PC-3 (cell line): ENCODE data around the gene MADCAM1. TPM values are rescaled to one million over a fixed set of nuclear protein-coding genes. Genes with fewer than 3 reads are reported as not detected.

Source experiments
- ATAC-seq: fragments of 200-7000 bp; cut with Tn5 transposase; 2 replicates; pipeline ENCODE4 v1.9.1; 2020; ENCODE audit warnings: mild to moderate bottlenecking, moderate library complexity
- BruUV-seq: library from RNA; stranded (reverse); fragments of 400-500 nt; replicated peaks from 2 replicates; lab custom pipeline; 2021; lab: Mats Ljungman, UMichigan
- CTCF ChIA-PET: fragments of 300-600 bp; sonication (Branson Sonifier 250); formaldehyde crosslinking; loops from one replicate; lab custom pipeline; 2022; ENCODE audit warnings: antibody characterized with exemption; lab: Charles Lee
- POLR2A ChIA-PET: fragments of 300-600 bp; sonication (Branson Sonifier 250); formaldehyde crosslinking; loops from one replicate; lab custom pipeline; 2022; ENCODE audit warnings: antibody characterized with exemption; ENCODE audit not compliant: unreplicated experiment; lab: Charles Lee
- DNase-seq: peaks from one replicate; pipeline ENCODE4 v3.0.0-alpha.2; 2015
- H2AFZ ChIP-seq: fragments of 300-600 bp; sonication (generic); 2 replicates; pipeline ENCODE4 v1.6.0; 2016; ENCODE audit warnings: antibody characterized with exemption, low read length
- H3F3A ChIP-seq: fragments of 300-600 bp; sonication (generic); one replicate; pipeline ENCODE4 v1.6.0; 2017; ENCODE audit warnings: antibody characterized with exemption, low read length, control low read depth, mild to moderate bottlenecking; ENCODE audit not compliant: unreplicated experiment
- H3K27ac ChIP-seq: fragments of 300-600 bp; sonication (generic); 2 replicates; pipeline ENCODE4 v1.5.1; 2016; ENCODE audit warnings: mild to moderate bottlenecking, low read length
- H3K27me3 ChIP-seq: fragments of 300-600 bp; sonication (generic); 2 replicates; pipeline ENCODE4 v1.6.1; 2016; ENCODE audit warnings: low read length, mixed read lengths
- H3K36me3 ChIP-seq: fragments of 300-600 bp; sonication (generic); 2 replicates; pipeline ENCODE4 v1.6.1; 2016; ENCODE audit warnings: low read depth, mixed run types, low read length, mixed read lengths
- H3K4me1 ChIP-seq: fragments of 300-600 bp; sonication (generic); 2 replicates; pipeline ENCODE4 v1.5.1; 2016; ENCODE audit warnings: low read length; ENCODE audit not compliant: insufficient read depth
- H3K4me2 ChIP-seq: fragments of 300-600 bp; sonication (generic); 2 replicates; pipeline ENCODE4 v1.6.0; 2016; ENCODE audit warnings: low read length
- H3K4me3 ChIP-seq: fragments of 300-600 bp; sonication (generic); 2 replicates; pipeline ENCODE4 v1.5.1; 2016; ENCODE audit warnings: mild to moderate bottlenecking, low read length, mixed read lengths
- H3K79me2 ChIP-seq: fragments of 300-600 bp; sonication (generic); 2 replicates; pipeline ENCODE4 v1.6.1; 2017; ENCODE audit warnings: low read length, mixed read lengths
- H3K9ac ChIP-seq: fragments of 300-600 bp; sonication (generic); 2 replicates; pipeline ENCODE4 v1.6.0; 2016; ENCODE audit warnings: mild to moderate bottlenecking, low read length
- H3K9me2 ChIP-seq: fragments of 300-600 bp; sonication (generic); replicated peaks from 2 replicates; pipeline ENCODE4 v1.6.1; 2016; ENCODE audit warnings: mixed run types, low read length, mixed read lengths
- H3K9me3 ChIP-seq: fragments of 300-600 bp; sonication (generic); 2 replicates; pipeline ENCODE4 v1.6.1; 2016; ENCODE audit warnings: low read length, mixed read lengths
- H4K20me1 ChIP-seq: fragments of 300-600 bp; sonication (generic); 2 replicates; pipeline ENCODE4 v1.6.1; 2016; ENCODE audit warnings: low read length, mixed read lengths
- EZH2 ChIP-seq: fragments of 300-600 bp; sonication (generic); IDR thresholded peaks from one replicate; pipeline ENCODE4 v1.6.1; 2017; ENCODE audit warnings: antibody characterized with exemption, mild to moderate bottlenecking, low read length; ENCODE audit not compliant: unreplicated experiment
- EZH2phosphoT487 ChIP-seq: fragments of 300-600 bp; sonication (generic); IDR thresholded peaks from 2 replicates; pipeline ENCODE4 v1.6.1; 2018; ENCODE audit warnings: mild to moderate bottlenecking, antibody characterized with exemption, low read length, borderline replicate concordance
- intact Hi-C: fragments of 100-400 bp; cut with micrococcal nuclease; formaldehyde crosslinking; loops from 2 replicates; pipeline ENCODE4 v1.9.0; 2023
- total RNA-seq: library from RNA; depleted of rRNA; stranded (reverse); fragments of >200 nt; gene quantifications from 2 replicates; pipeline ENCODE4 v1.2.3, GENCODE V29; 2014
- TF ChIP-seq, protein P1 (sequence below): fragments of 300-600 bp; sonication (generic); conservative IDR thresholded peaks from 2 replicates; pipeline ENCODE4 v1.5.1; 2017; ENCODE audit warnings: antibody characterized with exemption, low read depth, mild to moderate bottlenecking, low read length

The MADCAM1 gene
- total RNA-seq, 1 experiment from 2014 or later, result 0.11 TPM

DNA sequence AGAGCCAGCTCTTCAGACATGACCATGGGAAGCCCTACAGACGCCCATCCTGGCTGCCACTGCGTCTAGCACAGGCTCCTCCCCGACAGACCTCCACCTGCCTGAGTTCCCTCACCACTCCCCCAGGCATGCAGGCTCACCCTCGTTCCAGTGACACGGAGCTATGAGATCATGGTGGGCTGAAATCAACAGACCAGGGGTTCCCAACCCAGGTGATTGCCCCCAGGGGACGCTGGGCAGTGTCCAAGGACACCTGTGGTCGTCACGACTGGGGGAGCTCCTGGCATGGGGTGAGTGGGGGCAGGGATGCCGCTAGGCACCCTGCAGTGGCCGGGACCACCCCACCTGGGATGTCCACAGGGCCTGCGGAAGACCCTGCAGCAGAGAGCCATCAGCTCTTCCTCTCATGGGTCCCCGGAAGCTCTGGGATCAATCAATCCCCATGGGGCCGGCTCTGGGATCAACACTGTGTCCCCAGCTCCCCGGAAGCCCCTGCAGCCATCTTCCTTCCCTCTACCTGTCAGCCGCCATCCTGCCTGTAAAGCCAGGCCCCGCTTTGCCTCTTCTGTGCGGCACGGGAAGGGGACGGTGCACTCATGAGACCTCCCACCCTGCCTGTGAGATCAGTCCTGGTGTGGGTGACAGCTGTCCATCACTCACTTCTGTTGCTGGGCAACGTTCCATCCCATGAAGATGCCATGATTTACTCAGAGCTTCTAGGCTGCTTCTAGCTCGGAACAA is 12.8 kb upstream of the MADCAM1 start:
- no peak overlapping the region for H3K27ac ChIP-seq
- no peak overlapping the region for H2AFZ ChIP-seq
- ChIA-PET POLR2A (no interaction called here), CTCF (no interaction called here)
- intact Hi-C loops, result no loop called here
- TF ChIP-seq EZH2, result no peak
- TF ChIP-seq, protein P1, sequence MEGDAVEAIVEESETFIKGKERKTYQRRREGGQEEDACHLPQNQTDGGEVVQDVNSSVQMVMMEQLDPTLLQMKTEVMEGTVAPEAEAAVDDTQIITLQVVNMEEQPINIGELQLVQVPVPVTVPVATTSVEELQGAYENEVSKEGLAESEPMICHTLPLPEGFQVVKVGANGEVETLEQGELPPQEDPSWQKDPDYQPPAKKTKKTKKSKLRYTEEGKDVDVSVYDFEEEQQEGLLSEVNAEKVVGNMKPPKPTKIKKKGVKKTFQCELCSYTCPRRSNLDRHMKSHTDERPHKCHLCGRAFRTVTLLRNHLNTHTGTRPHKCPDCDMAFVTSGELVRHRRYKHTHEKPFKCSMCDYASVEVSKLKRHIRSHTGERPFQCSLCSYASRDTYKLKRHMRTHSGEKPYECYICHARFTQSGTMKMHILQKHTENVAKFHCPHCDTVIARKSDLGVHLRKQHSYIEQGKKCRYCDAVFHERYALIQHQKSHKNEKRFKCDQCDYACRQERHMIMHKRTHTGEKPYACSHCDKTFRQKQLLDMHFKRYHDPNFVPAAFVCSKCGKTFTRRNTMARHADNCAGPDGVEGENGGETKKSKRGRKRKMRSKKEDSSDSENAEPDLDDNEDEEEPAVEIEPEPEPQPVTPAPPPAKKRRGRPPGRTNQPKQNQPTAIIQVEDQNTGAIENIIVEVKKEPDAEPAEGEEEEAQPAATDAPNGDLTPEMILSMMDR, result no peak
- no peak for TF ChIP-seq EZH2phosphoT487
- no peak for DNase-seq
- H3K4me2 ChIP-seq, result no peak overlapping the region
- no peak overlapping the region for H3K4me3 ChIP-seq
- BruUV-seq, result no TSS peak
- H3F3A ChIP-seq, result no peaks in the 10 kb centered on the region
- H3K36me3 ChIP-seq, result no peaks in the 10 kb centered on the region
- H3K9ac ChIP-seq, result no peak overlapping the region
- H4K20me1 ChIP-seq, result no peaks in the 10 kb centered on the region
- H3K79me2 ChIP-seq, result no peaks in the 10 kb centered on the region
- ATAC-seq, result no peak
- no peaks in the 10 kb centered on the region for H3K9me3 ChIP-seq
- H3K9me2 ChIP-seq, result no peaks in the 10 kb centered on the region
- no peaks in the 10 kb centered on the region for H3K27me3 ChIP-seq
- no peaks in the 10 kb centered on the region for H3K4me1 ChIP-seq

DNA sequence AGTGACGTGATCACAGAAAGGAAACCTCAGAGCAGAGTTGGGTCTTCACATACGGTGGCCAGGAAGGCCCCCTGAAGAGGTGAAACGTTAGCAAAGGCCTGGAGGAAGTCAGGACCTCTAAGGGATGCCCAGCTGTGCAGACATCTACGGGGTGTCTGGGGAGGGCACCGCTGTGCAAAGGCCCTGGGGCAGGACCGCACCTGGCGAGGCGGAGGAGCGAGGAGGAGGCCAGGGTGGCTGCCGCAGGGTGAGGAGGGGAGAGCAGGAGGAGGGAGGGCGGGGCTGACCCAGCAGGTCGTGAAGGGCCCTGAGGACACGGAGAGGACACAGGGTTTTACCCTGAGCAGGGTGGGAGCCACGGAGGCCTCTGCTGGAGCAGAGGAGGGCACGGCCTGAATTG is 11.8 kb upstream of the MADCAM1 start:
- no peaks in the 10 kb centered on the region for H4K20me1 ChIP-seq
- no peaks in the 10 kb centered on the region for H3K9me3 ChIP-seq
- CTCF ChIA-PET, result no interaction called here
- DNase-seq (no peak), ATAC-seq (no peak)
- no peak overlapping the region for H2AFZ ChIP-seq
- H3K9me2 ChIP-seq, result no peaks in the 10 kb centered on the region
- no peak overlapping the region for H3K9ac ChIP-seq
- no peaks in the 10 kb centered on the region for H3F3A ChIP-seq
- no peaks in the 10 kb centered on the region for H3K4me1 ChIP-seq
- H3K36me3 ChIP-seq, result no peaks in the 10 kb centered on the region
- no peak overlapping the region for H3K27ac ChIP-seq
- POLR2A ChIA-PET, result no interaction called here
- no peaks in the 10 kb centered on the region for H3K79me2 ChIP-seq
- TF ChIP-seq, protein P1, result no peak
- no peak for TF ChIP-seq EZH2
- TF ChIP-seq EZH2phosphoT487, result no peak
- no TSS peak for BruUV-seq
- H3K27me3 ChIP-seq, result no peaks in the 10 kb centered on the region
- no peak overlapping the region for H3K4me3 ChIP-seq
- no peak overlapping the region for H3K4me2 ChIP-seq
- intact Hi-C loops, result no loop called here

DNA sequence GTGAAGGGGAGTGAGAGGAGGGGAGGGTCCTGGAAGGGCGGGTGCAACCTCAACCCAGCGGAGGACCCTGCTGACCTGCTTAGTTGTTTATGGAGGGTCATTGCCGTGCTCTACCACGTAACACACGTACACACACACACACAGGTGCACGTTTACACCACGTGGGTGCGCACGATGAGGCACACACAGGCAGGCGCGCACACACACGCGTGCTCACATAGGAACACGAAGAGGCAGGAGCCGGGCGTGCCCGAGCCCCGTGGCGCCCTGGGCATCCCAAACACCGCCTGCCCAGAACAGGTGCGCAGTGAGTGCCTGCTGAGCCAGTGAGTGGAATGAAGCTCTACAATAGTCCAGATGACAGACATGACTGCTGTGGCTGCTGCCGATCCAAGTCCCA is 11.2 kb upstream of the MADCAM1 start:
- POLR2A ChIA-PET, result no interaction called here
- Histone ChIP-seq H3K9me3 (no peaks in the 10 kb centered on the region), H3K27ac (no peak overlapping the region), H3K36me3 (no peaks in the 10 kb centered on the region), H4K20me1 (no peaks in the 10 kb centered on the region), H2AFZ (no peak overlapping the region), H3K27me3 (no peaks in the 10 kb centered on the region), H3K4me1 (no peaks in the 10 kb centered on the region), H3K9ac (no peak overlapping the region), H3K79me2 (no peaks in the 10 kb centered on the region), H3K4me2 (no peak overlapping the region), H3F3A (no peaks in the 10 kb centered on the region), H3K4me3 (no peak overlapping the region), H3K9me2 (no peaks in the 10 kb centered on the region)
- CTCF ChIA-PET, result no interaction called here
- intact Hi-C loops, result no loop called here
- no peak for TF ChIP-seq EZH2
- TF ChIP-seq, protein P1, result no peak
- TF ChIP-seq EZH2phosphoT487, result no peak
- BruUV-seq, result no TSS peak
- no peak for DNase-seq
- no peak for ATAC-seq
